Smooth muscle cell (in vitro differentiated cells): ENCODE data around the gene CAMK4. TPM values are rescaled to one million over a fixed set of nuclear protein-coding genes. Genes with fewer than 3 reads are reported as not detected.

Experiments
- DNase-seq: peaks from one replicate; lab custom pipeline; 2025; ENCODE audit not compliant: unreplicated experiment; lab: John Stamatoyannopoulos, UW
- H2AFZ ChIP-seq: fragments of 200-600 bp; sonication (generic); 2 replicates; pipeline ENCODE4 v1.6.0; 2016; ENCODE audit warnings: antibody characterized with exemption, low read depth, mild to moderate bottlenecking
- H3F3A ChIP-seq: fragments of 200-600 bp; sonication (generic); 2 replicates; pipeline ENCODE4 v1.6.0; 2017; ENCODE audit warnings: antibody characterized with exemption, low read depth
- H3K27ac ChIP-seq: fragments of 200-600 bp; sonication (generic); 2 replicates; pipeline ENCODE4 v1.5.1; 2016; ENCODE audit warnings: low read depth, mild to moderate bottlenecking
- H3K27me3 ChIP-seq: fragments of 200-600 bp; sonication (generic); 2 replicates; pipeline ENCODE4 v1.6.1; 2016; ENCODE audit warnings: low read depth, mild to moderate bottlenecking
- H3K36me3 ChIP-seq: fragments of 200-600 bp; sonication (generic); 2 replicates; pipeline ENCODE4 v1.5.1; 2016; ENCODE audit warnings: low read depth
- H3K4me1 ChIP-seq: fragments of 200-600 bp; sonication (generic); 2 replicates; pipeline ENCODE4 v1.5.1; 2016; ENCODE audit warnings: low read depth
- H3K4me2 ChIP-seq: fragments of 200-600 bp; sonication (generic); 2 replicates; pipeline ENCODE4 v1.6.0; 2016; ENCODE audit warnings: mild to moderate bottlenecking
- H3K4me3 ChIP-seq: fragments of 200-600 bp; sonication (generic); 2 replicates; pipeline ENCODE4 v1.5.1; 2016; ENCODE audit warnings: mild to moderate bottlenecking
- H3K79me2 ChIP-seq: fragments of 200-600 bp; sonication (generic); 2 replicates; pipeline ENCODE4 v1.6.0; 2016; ENCODE audit warnings: low read depth, mild to moderate bottlenecking
- H3K9ac ChIP-seq: fragments of 200-600 bp; sonication (generic); 2 replicates; pipeline ENCODE4 v1.6.0; 2016; ENCODE audit warnings: low read depth
- H3K9me3 ChIP-seq: fragments of 200-600 bp; sonication (generic); replicated peaks from 2 replicates; pipeline ENCODE4 v1.5.1; 2016; ENCODE audit warnings: low read depth
- H4K20me1 ChIP-seq: fragments of 200-600 bp; sonication (generic); 2 replicates; pipeline ENCODE4 v1.6.0; 2016; ENCODE audit warnings: low read depth
- CTCF ChIP-seq: fragments of 200-600 bp; sonication (generic); IDR thresholded peaks from 2 replicates; pipeline ENCODE4 v1.5.1; 2017; ENCODE audit warnings: borderline replicate concordance, mild to moderate bottlenecking, antibody characterized with exemption; ENCODE audit not compliant: insufficient read depth, poor library complexity, severe bottlenecking
- WGBS: methylation state at CpG from one replicate; pipeline ENCODE4 v1.1.7; 2016; ENCODE audit warnings: low lambda C conversion rate; 5-methylcytosine and 5-hydroxymethylcytosine counted together
- polyA plus RNA-seq: library from polyadenylated mRNA; unstranded; fragments of >200 nt; fragmentation: Nextera tagmentation; extraction: Ambion mirVana; gene quantifications from 2 replicates; pipeline ENCODE4 v1.2.1, GENCODE V29; 2016
- total RNA-seq: library from RNA; depleted of rRNA; stranded (reverse); fragments of >200 nt; gene quantifications from 2 replicates; pipeline ENCODE4 v1.2.3, GENCODE V29; 2014

The CAMK4 gene
- total and polyA plus RNA-seq, 2 experiments from 2014 or later, result 1.1 to 3.6 TPM

DNA sequence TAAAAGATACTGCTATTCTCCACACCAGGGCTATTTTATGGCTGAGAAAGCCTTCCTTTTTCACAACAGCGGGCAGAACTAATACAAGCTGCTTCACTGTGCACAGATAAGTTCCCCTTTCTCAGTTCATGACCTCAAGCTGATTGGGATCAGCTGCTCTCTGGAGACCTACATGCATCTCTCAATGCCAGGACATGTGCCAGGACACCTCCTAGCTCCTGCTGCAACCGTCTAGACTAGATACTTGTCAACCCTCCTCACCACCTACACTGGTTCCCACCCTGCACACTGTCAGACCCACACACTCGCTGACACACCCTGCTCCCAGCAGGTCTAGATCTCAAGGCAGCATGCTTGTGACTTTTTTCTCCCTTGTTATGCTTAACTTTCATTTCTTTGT lies 248.4 kb downstream of the CAMK4 start:
- H3K4me2 ChIP-seq, result no peak overlapping the region
- 73% methylated on average over 3 of the region's 3 CpGs for WGBS
- no peak for DNase-seq
- no peaks in the 10 kb centered on the region for H3K4me1 ChIP-seq
- no peaks in the 10 kb centered on the region for H3K36me3 ChIP-seq
- H4K20me1 ChIP-seq, result no peaks in the 10 kb centered on the region
- H2AFZ ChIP-seq, result no peak overlapping the region
- no peak overlapping the region for H3K4me3 ChIP-seq
- no peak overlapping the region for H3K27ac ChIP-seq
- no peaks in the 10 kb centered on the region for H3K79me2 ChIP-seq
- H3K9me3 ChIP-seq, result no peaks in the 10 kb centered on the region
- no peak for TF ChIP-seq CTCF
- H3K9ac ChIP-seq, result no peak overlapping the region
- H3K27me3 ChIP-seq, result no peaks in the 10 kb centered on the region
- no peaks in the 10 kb centered on the region for H3F3A ChIP-seq

DNA sequence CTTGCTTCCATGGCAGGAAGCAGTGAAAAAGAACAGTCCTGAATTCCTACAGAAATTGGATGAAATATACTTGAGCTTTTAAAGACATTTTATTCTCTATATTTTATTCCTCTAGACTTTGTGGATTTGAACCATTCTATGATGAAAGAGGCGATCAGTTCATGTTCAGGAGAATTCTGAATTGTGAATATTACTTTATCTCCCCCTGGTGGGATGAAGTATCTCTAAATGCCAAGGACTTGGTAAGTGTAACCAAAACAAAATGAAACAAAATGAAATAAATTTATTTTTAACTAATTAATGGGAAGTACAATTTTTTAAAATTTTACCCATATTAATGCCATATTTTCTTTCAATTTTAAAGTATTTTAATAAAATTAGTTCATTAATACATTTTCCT lies 254.1 kb downstream of the CAMK4 start:
- no peak for DNase-seq
- peak; percentile 16 for TF ChIP-seq CTCF
- WGBS, result 91% methylated on average over 1 of the region's 1 CpG
- H3K27ac ChIP-seq, result no peak overlapping the region
- no peak overlapping the region for H3K9ac ChIP-seq
- no peaks in the 10 kb centered on the region for H3K9me3 ChIP-seq
- H3K36me3 ChIP-seq, result no peaks in the 10 kb centered on the region
- no peaks in the 10 kb centered on the region for H3F3A ChIP-seq
- H4K20me1 ChIP-seq, result no peaks in the 10 kb centered on the region
- H3K4me2 ChIP-seq, result no peak overlapping the region
- H3K4me3 ChIP-seq, result no peak overlapping the region
- H3K27me3 ChIP-seq, result no peaks in the 10 kb centered on the region
- H3K4me1 ChIP-seq, result no peaks in the 10 kb centered on the region
- H3K79me2 ChIP-seq, result no peaks in the 10 kb centered on the region
- H2AFZ ChIP-seq, result no peak overlapping the region

DNA sequence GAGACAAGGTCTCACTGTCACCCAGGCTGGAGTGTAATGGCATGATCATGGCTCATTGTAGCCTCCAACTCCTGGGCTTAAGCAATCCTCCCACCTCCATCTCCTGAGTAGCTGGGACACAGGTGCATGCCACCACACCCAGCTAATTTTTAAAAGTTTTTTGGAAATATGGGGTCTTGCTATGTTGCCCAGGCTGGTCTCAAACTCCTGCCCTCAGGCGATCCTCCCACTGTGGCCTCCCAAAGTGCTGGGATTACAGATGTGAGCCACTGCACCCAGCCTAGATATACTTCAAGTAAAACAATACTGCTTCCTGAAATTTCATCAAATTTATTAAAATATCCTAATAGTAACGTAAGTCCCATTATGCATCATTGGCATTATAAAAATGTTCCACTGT lies 254.7 kb downstream of the CAMK4 start:
- Histone ChIP-seq H3K79me2 (no peaks in the 10 kb centered on the region), H3K27me3 (no peaks in the 10 kb centered on the region), H2AFZ (no peak overlapping the region), H3K4me3 (no peak overlapping the region), H3K27ac (no peak overlapping the region), H4K20me1 (no peaks in the 10 kb centered on the region), H3K4me1 (no peaks in the 10 kb centered on the region), H3K9me3 (no peaks in the 10 kb centered on the region), H3F3A (no peaks in the 10 kb centered on the region), H3K36me3 (no peaks in the 10 kb centered on the region), H3K4me2 (no peak overlapping the region), H3K9ac (no peak overlapping the region)
- TF ChIP-seq CTCF, result no peak
- DNase-seq, result no peak
- WGBS, result 92% methylated on average over 2 of the region's 2 CpGs

GRCh38 chr5:111480346-111480745 lies 256.2 kb downstream of the CAMK4 start:
- H3K27ac ChIP-seq, result no peak overlapping the region
- no peaks in the 10 kb centered on the region for H3K79me2 ChIP-seq
- H2AFZ ChIP-seq, result no peak overlapping the region
- no peak for TF ChIP-seq CTCF
- 68% methylated on average over 4 of the region's 4 CpGs for WGBS
- H4K20me1 ChIP-seq, result no peaks in the 10 kb centered on the region
- H3K9ac ChIP-seq, result no peak overlapping the region
- H3K36me3 ChIP-seq, result no peaks in the 10 kb centered on the region
- no peak overlapping the region for H3K4me2 ChIP-seq
- no peaks in the 10 kb centered on the region for H3K9me3 ChIP-seq
- no peak for DNase-seq
- H3K4me3 ChIP-seq, result no peak overlapping the region
- no peaks in the 10 kb centered on the region for H3K4me1 ChIP-seq
- no peaks in the 10 kb centered on the region for H3K27me3 ChIP-seq
- no peaks in the 10 kb centered on the region for H3F3A ChIP-seq
